T-helper 17 cell (primary cell): ENCODE results near the gene KRT36. TPM values are rescaled to one million over a fixed set of nuclear protein-coding genes. Genes with fewer than 3 reads are reported as not detected.

Experiments used
- ATAC-seq: fragments of 150-1000 bp; cut with Tn5 transposase; 2 replicates; pipeline ENCODE4 v1.10.0; 2021; ENCODE audit warnings: mild to moderate bottlenecking, moderate library complexity
- DNase-seq, 3 donors: peaks; one replicate each; pipeline versions ENCODE4 v3.0.0 to v3.0.0-alpha.2; 2020 to 2021
- H3K9me3 ChIP-seq: one replicate; pipeline ENCODE4 v1.7.0; 2013; ENCODE audit warnings: low read length, mild to moderate bottlenecking; ENCODE audit not compliant: control insufficient read depth, poor library complexity, severe bottlenecking
- H3K27ac Mint-ChIP-seq: one replicate; pipeline ENCODE4 v1.8.0; 2022; ENCODE audit warnings: mild to moderate bottlenecking, moderate library complexity, mixed read lengths
- H3K27me3 Mint-ChIP-seq: one replicate; pipeline ENCODE4 v1.8.0; 2022; ENCODE audit warnings: mixed read lengths
- H3K36me3 Mint-ChIP-seq: one replicate; pipeline ENCODE4 v1.8.0; 2022; ENCODE audit warnings: low read depth, mixed read lengths
- H3K4me1 Mint-ChIP-seq: one replicate; pipeline ENCODE4 v1.8.0; 2022; ENCODE audit warnings: mild to moderate bottlenecking, mixed read lengths
- H3K4me3 Mint-ChIP-seq: one replicate; pipeline ENCODE4 v1.8.0; 2022; ENCODE audit warnings: mild to moderate bottlenecking, moderate library complexity, mixed read lengths
- total RNA-seq, 4 donors: library from RNA in 2 of 4; stranded (reverse) in 2 of 4; gene quantifications; one replicate each; pipeline ENCODE4 v1.2.3 and lab custom pipeline; 2022 to 2026

Gene KRT36
- total RNA-seq, 2 donors from 2014 or later, result not detected

GRCh38 chr17:41529491-41529915, 39.8 kb upstream of the KRT36 start:
- Mint-ChIP-seq H3K4me1 (peaks cover 9% of the 10 kb centered on the region), H3K27me3 (peaks cover 66% of the 10 kb centered on the region), H3K27ac (no peak overlapping the region), H3K4me3 (peak overlapping the region; percentile 52), H3K36me3 (peaks cover 2% of the 10 kb centered on the region)
- ATAC-seq (no peak), DNase-seq (no peak)
- peaks cover 3% of the 10 kb centered on the region for H3K9me3 ChIP-seq

GRCh38 chr17:41528959-41529353, 39.2 kb upstream of the KRT36 start:
- Mint-ChIP-seq H3K4me1 (peaks cover 9% of the 10 kb centered on the region), H3K4me3 (peak overlapping the region; percentile 52), H3K27me3 (peaks cover 66% of the 10 kb centered on the region), H3K36me3 (peaks cover 2% of the 10 kb centered on the region), H3K27ac (peak overlapping the region; percentile 39)
- DNase-seq, result no peak
- no peak for ATAC-seq
- peaks cover 3% of the 10 kb centered on the region for H3K9me3 ChIP-seq

DNA sequence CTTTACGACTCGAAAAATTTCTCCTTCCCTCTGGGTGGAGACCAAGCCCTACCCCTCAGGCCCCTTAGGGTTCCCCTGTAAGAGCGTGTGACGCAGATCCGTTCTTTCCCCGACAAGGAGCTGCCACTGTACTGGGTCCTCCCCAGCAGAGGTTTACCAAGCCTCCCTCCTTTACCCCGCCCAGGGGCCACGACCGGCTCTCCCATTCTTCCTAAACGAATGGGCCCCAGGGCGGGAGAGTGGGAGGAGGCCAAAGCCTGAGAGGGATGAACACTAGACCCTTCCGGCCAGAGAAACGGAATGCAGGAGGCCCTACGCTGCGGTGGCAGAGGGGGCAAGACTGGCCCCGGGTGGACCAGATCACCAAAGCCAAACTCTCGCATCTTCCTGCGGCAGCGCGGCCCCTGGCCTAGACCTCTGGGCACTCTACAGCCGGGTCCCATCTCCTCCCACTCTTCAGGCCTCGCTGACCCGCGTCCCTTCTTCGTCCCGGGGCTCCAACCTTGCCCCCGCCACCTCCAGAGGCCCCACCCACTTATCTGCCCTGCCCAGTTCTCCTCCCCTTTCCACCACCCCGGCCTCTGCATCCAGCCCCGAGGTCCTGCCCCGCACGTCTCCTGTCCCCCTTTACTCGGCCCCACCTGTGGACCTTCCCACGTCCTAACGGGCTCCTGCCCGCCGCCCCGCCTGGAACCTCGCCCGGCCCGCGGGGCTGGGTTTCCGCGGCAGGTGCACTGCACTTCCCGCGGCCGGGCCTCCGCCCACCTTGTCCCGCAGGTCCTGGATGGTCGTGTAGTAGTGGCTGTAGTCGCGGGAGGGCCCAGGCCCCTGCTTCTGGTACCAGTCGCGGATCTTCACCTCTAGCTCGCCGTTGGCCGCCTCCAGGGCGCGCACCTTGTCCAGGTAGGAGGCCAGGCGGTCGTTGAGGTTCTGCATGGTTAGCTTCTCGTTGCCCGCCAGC, 37.6 kb upstream of the KRT36 start:
- no peak for ATAC-seq
- no peaks in the 10 kb centered on the region for H3K9me3 ChIP-seq
- peak overlapping the region; percentile 80 for H3K4me3 Mint-ChIP-seq
- peaks cover 9% of the 10 kb centered on the region for H3K4me1 Mint-ChIP-seq
- H3K27me3 Mint-ChIP-seq, result peaks cover 58% of the 10 kb centered on the region
- H3K27ac Mint-ChIP-seq, result no peak overlapping the region
- peaks cover 2% of the 10 kb centered on the region for H3K36me3 Mint-ChIP-seq
- DNase-seq, result no peak

DNA sequence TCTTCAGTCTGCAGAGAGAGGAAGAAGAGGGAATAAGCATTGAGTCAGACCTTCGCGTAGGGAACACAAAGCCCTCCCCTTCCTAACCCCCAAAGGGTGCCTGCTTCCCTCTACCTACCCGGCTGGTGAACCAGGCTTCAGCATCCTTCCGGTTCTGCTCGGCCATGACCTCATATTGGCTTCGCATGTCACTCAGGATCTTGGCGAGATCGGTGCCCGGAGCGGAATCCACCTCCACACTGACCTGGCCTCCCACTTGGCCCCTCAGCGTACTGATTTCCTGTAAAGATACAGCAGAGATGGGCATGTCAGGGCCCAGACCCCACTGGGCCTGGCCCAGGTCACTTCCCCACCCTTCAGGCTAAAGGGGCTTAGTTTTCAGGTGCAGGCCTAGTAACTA, 34.6 kb upstream of the KRT36 start:
- H3K36me3 Mint-ChIP-seq, result peaks cover 2% of the 10 kb centered on the region
- peaks cover 9% of the 10 kb centered on the region for H3K4me1 Mint-ChIP-seq
- no peak for ATAC-seq
- H3K27ac Mint-ChIP-seq, result no peak overlapping the region
- DNase-seq, result no peak
- H3K9me3 ChIP-seq, result no peaks in the 10 kb centered on the region
- H3K4me3 Mint-ChIP-seq, result no peak overlapping the region
- H3K27me3 Mint-ChIP-seq, result peaks cover 33% of the 10 kb centered on the region

DNA sequence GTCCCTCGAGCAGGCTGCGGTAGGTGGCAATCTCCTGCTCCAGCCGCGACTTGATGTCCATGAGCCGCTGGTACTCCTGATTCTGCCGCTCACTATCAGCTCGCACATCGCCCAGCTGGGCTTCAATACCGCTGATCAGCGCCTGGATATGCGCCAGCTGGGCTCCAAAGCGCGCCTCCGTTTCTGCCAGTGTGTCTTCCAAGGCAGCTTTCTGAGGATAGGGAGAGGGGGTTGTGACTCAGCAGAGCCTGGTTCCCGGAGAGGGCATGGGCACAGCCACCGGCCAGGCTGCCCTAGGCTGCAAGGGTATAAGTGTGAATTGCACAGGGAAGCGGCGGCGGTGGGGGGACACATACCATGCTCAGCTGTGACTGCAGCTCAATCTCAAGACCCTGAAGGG, 34.1 kb upstream of the KRT36 start:
- no peak for DNase-seq
- ATAC-seq, result no peak
- no peaks in the 10 kb centered on the region for H3K9me3 ChIP-seq
- peaks cover 6% of the 10 kb centered on the region for H3K4me1 Mint-ChIP-seq
- no peak overlapping the region for H3K4me3 Mint-ChIP-seq
- peaks cover 2% of the 10 kb centered on the region for H3K36me3 Mint-ChIP-seq
- no peak overlapping the region for H3K27ac Mint-ChIP-seq
- H3K27me3 Mint-ChIP-seq, result peaks cover 29% of the 10 kb centered on the region

- Mint-ChIP-seq H3K27me3 (peaks cover 23% of the 10 kb centered on the region), H3K27ac (no peak overlapping the region), H3K36me3 (no peaks in the 10 kb centered on the region), H3K4me1 (peaks cover 5% of the 10 kb centered on the region), H3K4me3 (no peak overlapping the region)
- ATAC-seq (no peak), DNase-seq (no peak)
- no peaks in the 10 kb centered on the region for H3K9me3 ChIP-seq
These were observed 33.5 kb upstream of the KRT36 start for GRCh38 chr17:41523225-41523593.

GRCh38 chr17:41522301-41523224, 32.9 kb upstream of the KRT36 start:
- Mint-ChIP-seq H3K4me3 (no peak overlapping the region), H3K27me3 (peaks cover 22% of the 10 kb centered on the region), H3K36me3 (no peaks in the 10 kb centered on the region), H3K4me1 (peaks cover 3% of the 10 kb centered on the region), H3K27ac (no peak overlapping the region)
- H3K9me3 ChIP-seq, result no peaks in the 10 kb centered on the region
- DNase-seq, result no peak
- no peak for ATAC-seq

DNA sequence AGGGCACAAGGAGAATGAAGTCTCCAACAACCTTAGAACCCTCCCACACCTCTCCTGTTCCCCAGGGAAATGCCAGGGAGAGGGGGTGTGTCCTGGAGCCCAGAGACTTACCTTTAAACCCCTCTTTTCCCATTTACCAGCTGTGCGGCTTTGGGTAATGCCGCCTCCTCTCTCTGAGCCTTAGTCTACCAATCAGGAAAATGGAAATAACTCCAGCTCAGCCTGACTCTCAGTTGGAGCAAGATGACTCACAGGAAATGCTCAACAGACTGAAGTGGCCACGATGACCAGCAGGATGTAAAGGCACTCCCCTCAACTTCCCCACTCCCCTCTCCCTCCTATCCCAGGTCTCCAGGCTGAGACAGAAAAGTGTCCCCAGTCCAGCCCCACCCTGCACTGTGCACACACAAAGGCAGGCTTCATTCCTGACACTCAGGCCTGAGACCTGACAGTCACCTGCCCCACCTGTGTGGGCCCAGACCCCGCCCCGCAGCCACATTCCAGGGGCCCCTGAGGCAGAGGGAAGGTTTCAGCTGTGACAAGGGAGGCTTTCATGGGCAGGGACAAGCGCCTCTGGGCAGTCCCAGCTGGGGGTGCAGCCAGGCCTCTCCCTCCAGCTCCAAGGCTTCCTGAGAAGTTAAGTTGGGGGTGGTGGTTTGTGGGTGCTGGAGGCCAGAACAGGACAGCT, 32.0 kb upstream of the KRT36 start:
- no peak overlapping the region for H3K4me3 Mint-ChIP-seq
- H3K27ac Mint-ChIP-seq, result no peak overlapping the region
- no peaks in the 10 kb centered on the region for H3K36me3 Mint-ChIP-seq
- H3K4me1 Mint-ChIP-seq, result peaks cover 2% of the 10 kb centered on the region
- ATAC-seq (no peak), DNase-seq (no peak)
- no peaks in the 10 kb centered on the region for H3K9me3 ChIP-seq
- peaks cover 15% of the 10 kb centered on the region for H3K27me3 Mint-ChIP-seq

DNA sequence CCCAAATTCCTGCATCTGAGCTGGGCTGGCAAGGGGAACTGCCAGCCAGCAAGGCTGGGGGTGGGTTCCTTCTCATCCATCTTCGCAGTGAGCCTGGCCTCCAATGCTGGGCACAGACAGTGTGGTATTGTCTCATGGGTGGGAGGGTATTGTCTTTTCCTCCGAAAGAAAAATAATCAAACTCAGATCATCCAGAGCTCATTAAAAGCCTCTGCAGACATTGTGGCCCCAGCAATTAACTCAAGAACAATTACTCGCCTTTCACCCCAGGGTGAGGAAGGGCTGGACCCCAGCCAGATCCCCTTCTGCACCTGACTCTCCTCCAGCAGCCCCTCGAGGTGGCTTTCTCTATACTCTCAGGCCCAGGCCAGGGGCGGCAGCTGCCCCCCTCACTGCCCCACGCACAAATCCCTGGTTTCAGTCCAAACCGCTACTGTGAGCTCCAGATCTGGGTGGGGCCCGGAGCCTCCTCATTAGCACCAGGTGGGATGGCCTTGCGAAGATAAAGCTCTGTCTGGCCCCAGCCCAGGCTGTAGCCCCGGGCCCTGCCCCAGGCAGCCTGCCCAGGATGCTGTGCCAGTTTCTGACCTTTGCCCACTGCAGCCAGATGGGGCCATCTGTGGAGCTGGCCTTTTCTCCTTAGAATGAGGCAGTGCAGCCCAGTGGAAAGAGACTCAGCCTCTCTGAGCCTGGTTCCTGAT, 31.3 kb upstream of the KRT36 start:
- H3K4me1 Mint-ChIP-seq, result peaks cover 6% of the 10 kb centered on the region
- DNase-seq, result no peak

DNA sequence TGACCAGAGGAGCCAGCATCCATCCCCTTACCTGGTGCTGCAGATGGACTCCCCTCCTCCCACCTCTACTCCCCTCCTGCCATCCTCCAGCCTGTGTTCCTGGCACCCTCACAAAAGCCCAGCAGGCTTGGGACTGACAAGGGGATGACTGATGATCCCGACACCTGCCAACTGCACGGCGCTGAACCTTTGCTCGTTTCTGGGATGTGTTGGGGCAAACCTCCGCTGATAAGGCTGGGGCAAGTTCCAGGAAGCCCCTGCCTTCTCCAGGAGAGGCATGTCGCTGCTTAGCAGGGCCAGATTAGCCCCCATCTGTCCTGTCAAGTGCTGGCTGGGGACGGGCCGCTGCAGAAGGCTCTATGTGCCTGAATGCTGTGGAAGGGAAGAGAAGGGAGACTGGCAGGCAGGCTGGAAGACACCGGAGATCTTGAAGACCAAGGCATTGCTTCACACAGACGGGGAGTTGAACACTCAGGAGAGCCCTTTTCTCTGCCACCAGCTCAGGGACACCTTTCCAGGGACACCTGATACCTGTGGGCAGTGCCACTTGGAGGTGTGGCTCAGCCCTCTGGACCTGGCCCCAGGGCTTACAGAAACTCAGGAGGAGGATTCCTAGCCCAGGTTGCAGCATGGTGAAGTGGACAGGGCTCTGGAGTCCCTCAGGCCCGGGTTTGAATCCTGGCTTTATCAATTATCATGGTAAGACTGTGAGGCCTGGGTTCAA, 30.0 kb upstream of the KRT36 start:
- no peaks in the 10 kb centered on the region for H3K9me3 ChIP-seq

More for the DNA sequence above, 31.3 kb upstream of the KRT36 start:
- no peaks in the 10 kb centered on the region for H3K9me3 ChIP-seq
- H3K27me3 Mint-ChIP-seq, result peaks cover 20% of the 10 kb centered on the region
- no peaks in the 10 kb centered on the region for H3K36me3 Mint-ChIP-seq
- H3K27ac Mint-ChIP-seq, result no peak overlapping the region
- ATAC-seq, result no peak
- no peak overlapping the region for H3K4me3 Mint-ChIP-seq

GRCh38 chr17:41518789-41519449, 29.2 kb upstream of the KRT36 start, which contains the start of gene KRT15:
Gene KRT15 (minus strand): TSS chr17:41518890. CDS start chr17:41518827, 63 bp downstream.
- no peak for ATAC-seq
- Mint-ChIP-seq H3K4me3 (no peak within 1 kb of the TSS), H3K36me3 (no peaks in the 10 kb centered on the region), H3K27ac (no peak within 1 kb of the TSS), H3K27me3 (peaks cover 15% of the 10 kb centered on the region), H3K4me1 (peaks cover 6% of the 10 kb centered on the region)
- DNase-seq, result no peak
- no peaks in the 10 kb centered on the region for H3K9me3 ChIP-seq

More for the DNA sequence above, 30.0 kb upstream of the KRT36 start:
- Mint-ChIP-seq H3K4me1 (peaks cover 6% of the 10 kb centered on the region), H3K27ac (no peak overlapping the region), H3K36me3 (no peaks in the 10 kb centered on the region), H3K27me3 (peaks cover 15% of the 10 kb centered on the region), H3K4me3 (no peak overlapping the region)
- DNase-seq, result no peak
- no peak for ATAC-seq
